Lower leg skin (tissue), 3 donors: Measurements from ENCODE around the gene EGFLAM.

Experiments
- CTCF ChIP-seq, 3 donors: fragments of 450-650 bp; IDR thresholded peaks; one replicate each; pipeline ENCODE4 v1.5.1; 2016; ENCODE audit warnings: antibody characterized with exemption in 3 of 3, mild to moderate bottlenecking in 3 of 3, moderate library complexity in 2 of 3
- POLR2A ChIP-seq, 2 donors: fragments of 450-650 bp; IDR thresholded peaks; one replicate each; pipeline ENCODE4 v1.6.1; 2016 to 2017; ENCODE audit warnings: antibody characterized with exemption in 2 of 2, mild to moderate bottlenecking in 1 of 2, moderate library complexity in 1 of 2

- TF ChIP-seq CTCF (IDR thresholded peaks at IDR 0.05) (no peak), POLR2A (IDR thresholded peaks at IDR 0.05) (no peak)
Measured at GRCh38 chr5:38364825-38365224, 106.5 kb downstream of the EGFLAM start.
